BLaER1 treated with 17β-estradiol and CSF1 and Interleukin-3, amounts not matched to agents 10 nM and 100 nM (cell line): ENCODE results near the gene SELENOT.
"Not testable (repeated sequence)": the region's sequence is repeated elsewhere in the genome, so short reads cannot be mapped to it uniquely, and the experiment has no call there.

Source experiments
- H3K27ac ChIP-seq, 11 experiments: shearing (Covaris generic); formaldehyde crosslinking; 2 replicates each; pipeline ENCODE4 v1.8.1; 2022
- H3K27me3 ChIP-seq, 11 experiments: shearing (Covaris generic); formaldehyde crosslinking; 2 replicates each; pipeline ENCODE4 v1.8.1; 2022
- H3K36me3 ChIP-seq, 11 experiments: shearing (Covaris generic); formaldehyde crosslinking; 2 replicates each; pipeline ENCODE4 v1.8.1; 2022
- H3K4me1 ChIP-seq, 10 experiments: shearing (Covaris generic); formaldehyde crosslinking; 2 replicates each; pipeline ENCODE4 v1.8.1; 2022
- H3K4me2 ChIP-seq, 11 experiments: shearing (Covaris generic); formaldehyde crosslinking; 2 replicates each; pipeline ENCODE4 v1.8.1; 2022
- H3K4me3 ChIP-seq, 10 experiments: shearing (Covaris generic); formaldehyde crosslinking; 2 replicates each; pipeline ENCODE4 v1.8.1; 2022
- H3K9ac ChIP-seq, 11 experiments: shearing (Covaris generic); formaldehyde crosslinking; 2 replicates each; pipeline ENCODE4 v1.8.1; 2022
- H3K9me3 ChIP-seq, 11 experiments: shearing (Covaris generic); formaldehyde crosslinking; replicated peaks in 1 of 11; 2 replicates each; pipeline ENCODE4 v1.8.1; 2022
- H4K20me1 ChIP-seq, 11 experiments: shearing (Covaris generic); formaldehyde crosslinking; 2 replicates each; pipeline ENCODE4 v1.8.1; 2022
- Cebpa-rat ChIP-seq, 11 experiments: shearing (Covaris generic); IDR thresholded peaks; 2 replicates each; pipeline ENCODE4 v1.8.1; 2022

Gene SELENOT

GRCh38 chr3:150612494-150612893, 9.4 kb downstream of the SELENOT start:
- Histone ChIP-seq H3K27ac (no peak overlapping the region), H3K4me1 (peaks cover 8 to 69% (median 18%) of the 10 kb centered on the region in 10 experiments; a peak in 19 of 20 replicates), H3K4me3 (no peak overlapping the region), H3K27me3 (no peaks in the 10 kb centered on the region), H3K36me3 (peaks cover 58 to 80% (median 76%) of the 10 kb centered on the region in 11 experiments), H3K9ac (no peak overlapping the region), H3K9me3 (peaks cover 0 to 48% (median 30%) of the 10 kb centered on the region in 11 experiments; a peak in 19 of 22 replicates), H4K20me1 (peaks cover 57 to 82% (median 80%) of the 10 kb centered on the region in 11 experiments), H3K4me2 (no peak overlapping the region)
- TF ChIP-seq Cebpa-rat (IDR thresholded peaks at IDR 0.05): no peak

GRCh38 chr3:150613034-150613433, 9.9 kb downstream of the SELENOT start:
- Histone ChIP-seq H3K4me2 (no peak overlapping the region), H3K27ac (no peak overlapping the region), H3K36me3 (peaks cover 57 to 80% (median 75%) of the 10 kb centered on the region in 11 experiments), H3K9ac (no peak overlapping the region), H4K20me1 (peaks cover 60 to 82% (median 80%) of the 10 kb centered on the region in 11 experiments), H3K4me3 (no peak overlapping the region), H3K9me3 (peaks cover 0 to 51% (median 30%) of the 10 kb centered on the region in 11 experiments; a peak in 19 of 22 replicates), H3K4me1 (peaks cover 2 to 64% (median 13%) of the 10 kb centered on the region in 10 experiments; a peak in 18 of 20 replicates), H3K27me3 (no peaks in the 10 kb centered on the region)
- TF ChIP-seq Cebpa-rat (IDR thresholded peaks at IDR 0.05): no peak

- no peak for TF ChIP-seq Cebpa-rat (IDR thresholded peaks at IDR 0.05)
- H3K4me1 ChIP-seq: peaks cover 0 to 55% (median 9%) of the 10 kb centered on the region in 10 experiments; a peak in 18 of 20 replicates
- no peak overlapping the region for H3K27ac ChIP-seq
- H3K27me3 ChIP-seq: no peaks in the 10 kb centered on the region
- H3K9me3 ChIP-seq: peaks cover 0 to 51% (median 32%) of the 10 kb centered on the region in 11 experiments; a peak in 19 of 22 replicates
- H3K4me2 ChIP-seq: no peak overlapping the region
- H3K9ac ChIP-seq: no peak overlapping the region
- H3K36me3 ChIP-seq: peaks cover 61 to 80% (median 75%) of the 10 kb centered on the region in 11 experiments
- peaks cover 63 to 82% (median 80%) of the 10 kb centered on the region in 11 experiments for H4K20me1 ChIP-seq
- no peak overlapping the region for H3K4me3 ChIP-seq
These were observed 10.8 kb downstream of the SELENOT start for GRCh38 chr3:150613709-150614480.

GRCh38 chr3:150620002-150620689, 17.0 kb downstream of the SELENOT start:
- Histone ChIP-seq H3K27ac (no peak overlapping the region), H3K36me3 (peaks cover 51 to 77% (median 65%) of the 10 kb centered on the region in 11 experiments), H3K4me1 (peaks cover 0 to 29% (median 0%) of the 10 kb centered on the region in 10 experiments; a peak in 4 of 20 replicates), H3K9me3 (peaks cover 0 to 14% (median 6%) of the 10 kb centered on the region in 11 experiments; a peak in 7 of 22 replicates), H3K27me3 (no peaks in the 10 kb centered on the region), H4K20me1 (peaks cover 68 to 88% (median 85%) of the 10 kb centered on the region in 11 experiments), H3K4me2 (peak overlapping the region in 1 of 11 experiments; percentile 6; a peak in 1 of 22 replicates), H3K4me3 (no peak overlapping the region), H3K9ac (no peak overlapping the region)
- TF ChIP-seq Cebpa-rat (IDR thresholded peaks at IDR 0.05): no peak

GRCh38 chr3:150622955-150623354, 19.8 kb downstream of the SELENOT start:
- Histone ChIP-seq H4K20me1 (peaks cover 63 to 99% (median 84%) of the 10 kb centered on the region in 11 experiments), H3K36me3 (peaks cover 64 to 91% (median 78%) of the 10 kb centered on the region in 11 experiments), H3K4me1 (peaks cover 0 to 29% (median 0%) of the 10 kb centered on the region in 10 experiments; a peak in 4 of 20 replicates)
- not testable (repeated sequence) for H3K27ac ChIP-seq, H3K27me3 ChIP-seq, H3K4me2 ChIP-seq, H3K9ac ChIP-seq, H3K9me3 ChIP-seq, H3K4me3 ChIP-seq

- Histone ChIP-seq H3K9ac (peak overlapping the region in 1 of 11 experiments; percentile 34; a peak in 1 of 22 replicates), H3K4me1 (peaks cover 0 to 29% (median 0%) of the 10 kb centered on the region in 10 experiments; a peak in 4 of 20 replicates), H3K36me3 (peaks cover 59 to 91% (median 78%) of the 10 kb centered on the region in 11 experiments), H3K27me3 (no peaks in the 10 kb centered on the region), H3K4me2 (no peak overlapping the region), H3K9me3 (no peaks in the 10 kb centered on the region), H3K27ac (no peak overlapping the region), H3K4me3 (no peak overlapping the region), H4K20me1 (peaks cover 53 to 95% (median 75%) of the 10 kb centered on the region in 11 experiments)
- TF ChIP-seq Cebpa-rat (IDR thresholded peaks at IDR 0.05): no peak
These were observed 20.8 kb downstream of the SELENOT start for GRCh38 chr3:150623945-150624344.

GRCh38 chr3:150626148-150626930, 23.2 kb downstream of the SELENOT start:
- no peak for TF ChIP-seq Cebpa-rat (IDR thresholded peaks at IDR 0.05)
- H4K20me1 ChIP-seq: peaks cover 32 to 93% (median 55%) of the 10 kb centered on the region in 11 experiments; a peak in 21 of 22 replicates

GRCh38 chr3:150627557-150627956, 24.4 kb downstream of the SELENOT start:
- H3K9me3 ChIP-seq: no peaks in the 10 kb centered on the region
- H3K27ac ChIP-seq: no peak overlapping the region
- peaks cover 76 to 98% (median 88%) of the 10 kb centered on the region in 11 experiments for H3K36me3 ChIP-seq
- peaks cover 0 to 12% (median 0%) of the 10 kb centered on the region in 10 experiments; a peak in 5 of 20 replicates for H3K4me1 ChIP-seq
- peaks cover 24 to 90% (median 43%) of the 10 kb centered on the region in 11 experiments; a peak in 21 of 22 replicates for H4K20me1 ChIP-seq
- no peak overlapping the region for H3K4me2 ChIP-seq
- no peaks in the 10 kb centered on the region for H3K27me3 ChIP-seq
- no peak overlapping the region for H3K9ac ChIP-seq
- no peak overlapping the region for H3K4me3 ChIP-seq
- no peak for TF ChIP-seq Cebpa-rat (IDR thresholded peaks at IDR 0.05)

More at GRCh38 chr3:150626148-150626930, 23.2 kb downstream of the SELENOT start:
- Histone ChIP-seq H3K27me3 (no peaks in the 10 kb centered on the region), H3K4me1 (peaks cover 0 to 10% (median 0%) of the 10 kb centered on the region in 10 experiments; a peak in 4 of 20 replicates), H3K27ac (no peak overlapping the region), H3K4me3 (no peak overlapping the region), H3K36me3 (peaks cover 71 to 97% (median 86%) of the 10 kb centered on the region in 11 experiments), H3K9ac (no peak overlapping the region), H3K4me2 (no peak overlapping the region), H3K9me3 (no peaks in the 10 kb centered on the region)
